Tibial nerve (tissue), 4 donors: ENCODE data around the gene HMGCL.

Source experiments
- EP300 ChIP-seq, 2 donors: sonication (generic); formaldehyde crosslinking; IDR thresholded peaks; one replicate each; pipeline ENCODE4 v1.6.1; 2017; ENCODE audit warnings: antibody characterized with exemption in 2 of 2, mild to moderate bottlenecking in 1 of 2
- POLR2A ChIP-seq, 2 donors: fragments of 450-650 bp; IDR thresholded peaks; one replicate each; pipeline ENCODE4 v1.6.1; 2017; ENCODE audit warnings: antibody characterized with exemption in 2 of 2, mild to moderate bottlenecking in 2 of 2, moderate library complexity in 2 of 2
- TF ChIP-seq, protein P1 (sequence below), 5 experiments: fragments of 200-600 bp in 3 of 5; fragments of 450-650 bp in 2 of 5; sonication (generic) in 3 of 5; IDR thresholded peaks; one replicate each; pipeline ENCODE4 v1.5.1; 2016 to 2019; ENCODE audit warnings: antibody characterized with exemption in 5 of 5, mild to moderate bottlenecking in 3 of 5, moderate library complexity in 2 of 5

DNA sequence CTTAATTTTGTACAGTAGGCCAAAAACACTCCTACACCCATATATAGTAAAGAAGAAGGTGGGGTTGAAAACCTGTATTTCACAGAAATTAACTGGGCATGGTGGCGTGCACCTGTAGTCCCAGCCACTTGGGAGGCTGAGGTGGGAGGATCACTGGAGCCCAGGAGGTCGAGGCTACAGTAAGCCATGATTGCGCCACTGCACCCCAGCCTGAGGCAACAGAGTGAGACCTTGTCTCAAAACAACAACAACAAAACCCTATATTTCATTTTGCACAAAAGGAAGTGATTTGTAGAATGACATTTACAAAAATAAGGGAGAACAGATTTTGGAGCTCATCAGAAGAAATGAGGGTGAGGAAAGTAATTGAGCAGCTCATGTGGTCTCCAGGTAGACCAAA, 36.5 kb downstream of the HMGCL start:
- TF ChIP-seq, protein P1, sequence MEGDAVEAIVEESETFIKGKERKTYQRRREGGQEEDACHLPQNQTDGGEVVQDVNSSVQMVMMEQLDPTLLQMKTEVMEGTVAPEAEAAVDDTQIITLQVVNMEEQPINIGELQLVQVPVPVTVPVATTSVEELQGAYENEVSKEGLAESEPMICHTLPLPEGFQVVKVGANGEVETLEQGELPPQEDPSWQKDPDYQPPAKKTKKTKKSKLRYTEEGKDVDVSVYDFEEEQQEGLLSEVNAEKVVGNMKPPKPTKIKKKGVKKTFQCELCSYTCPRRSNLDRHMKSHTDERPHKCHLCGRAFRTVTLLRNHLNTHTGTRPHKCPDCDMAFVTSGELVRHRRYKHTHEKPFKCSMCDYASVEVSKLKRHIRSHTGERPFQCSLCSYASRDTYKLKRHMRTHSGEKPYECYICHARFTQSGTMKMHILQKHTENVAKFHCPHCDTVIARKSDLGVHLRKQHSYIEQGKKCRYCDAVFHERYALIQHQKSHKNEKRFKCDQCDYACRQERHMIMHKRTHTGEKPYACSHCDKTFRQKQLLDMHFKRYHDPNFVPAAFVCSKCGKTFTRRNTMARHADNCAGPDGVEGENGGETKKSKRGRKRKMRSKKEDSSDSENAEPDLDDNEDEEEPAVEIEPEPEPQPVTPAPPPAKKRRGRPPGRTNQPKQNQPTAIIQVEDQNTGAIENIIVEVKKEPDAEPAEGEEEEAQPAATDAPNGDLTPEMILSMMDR (IDR thresholded peaks at IDR 0.05): no peak
- TF ChIP-seq POLR2A (IDR thresholded peaks at IDR 0.05) (no peak), EP300 (IDR thresholded peaks at IDR 0.05) (no peak)
